ENCODE measurements around the gene ATP8A2. TPM values are rescaled to one million over a fixed set of nuclear protein-coding genes. Genes with fewer than 3 reads are reported as not detected.

The ATP8A2 gene
- total RNA-seq, 1 donor from 2014 or later: 1.9 TPM

GRCh38 chr13:25707726-25708125, 336.0 kb downstream of the ATP8A2 start:
- DNase-seq (no peak), ATAC-seq (no peak)
- no peak overlapping the region for H3K27ac ChIP-seq
- H3K4me1 ChIP-seq: peaks cover 12% of the 10 kb centered on the region
- no peaks in the 10 kb centered on the region for H3K9me3 ChIP-seq
- TF ChIP-seq, protein P1, sequence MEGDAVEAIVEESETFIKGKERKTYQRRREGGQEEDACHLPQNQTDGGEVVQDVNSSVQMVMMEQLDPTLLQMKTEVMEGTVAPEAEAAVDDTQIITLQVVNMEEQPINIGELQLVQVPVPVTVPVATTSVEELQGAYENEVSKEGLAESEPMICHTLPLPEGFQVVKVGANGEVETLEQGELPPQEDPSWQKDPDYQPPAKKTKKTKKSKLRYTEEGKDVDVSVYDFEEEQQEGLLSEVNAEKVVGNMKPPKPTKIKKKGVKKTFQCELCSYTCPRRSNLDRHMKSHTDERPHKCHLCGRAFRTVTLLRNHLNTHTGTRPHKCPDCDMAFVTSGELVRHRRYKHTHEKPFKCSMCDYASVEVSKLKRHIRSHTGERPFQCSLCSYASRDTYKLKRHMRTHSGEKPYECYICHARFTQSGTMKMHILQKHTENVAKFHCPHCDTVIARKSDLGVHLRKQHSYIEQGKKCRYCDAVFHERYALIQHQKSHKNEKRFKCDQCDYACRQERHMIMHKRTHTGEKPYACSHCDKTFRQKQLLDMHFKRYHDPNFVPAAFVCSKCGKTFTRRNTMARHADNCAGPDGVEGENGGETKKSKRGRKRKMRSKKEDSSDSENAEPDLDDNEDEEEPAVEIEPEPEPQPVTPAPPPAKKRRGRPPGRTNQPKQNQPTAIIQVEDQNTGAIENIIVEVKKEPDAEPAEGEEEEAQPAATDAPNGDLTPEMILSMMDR (IDR thresholded peaks at IDR 0.05): no peak
- no peak overlapping the region for H3K4me3 ChIP-seq
- intact Hi-C loops (cut with DNase I): no loop called here
- H3K36me3 ChIP-seq: no peaks in the 10 kb centered on the region
- no peaks in the 10 kb centered on the region for H3K27me3 ChIP-seq

DNA sequence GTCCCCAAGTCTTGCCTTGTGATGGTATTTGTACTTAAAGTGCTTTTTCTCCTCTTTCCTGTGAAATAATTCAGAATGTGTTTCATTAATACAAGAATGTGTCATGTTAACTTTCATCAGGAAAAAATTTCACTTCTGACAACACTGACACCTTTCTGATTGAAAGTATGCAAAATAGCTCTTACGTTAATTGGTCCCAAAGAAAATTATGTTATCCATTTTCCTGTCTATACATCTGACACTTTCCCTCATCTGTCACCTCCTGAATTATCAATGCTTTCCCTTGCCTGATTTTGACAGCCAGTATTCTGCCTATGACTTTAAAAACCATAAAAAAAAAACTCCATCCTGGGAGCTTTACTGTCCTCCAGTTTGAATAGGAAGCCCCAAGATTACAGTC, 336.5 kb downstream of the ATP8A2 start:
- Histone ChIP-seq H3K27me3 (no peaks in the 10 kb centered on the region), H3K36me3 (no peaks in the 10 kb centered on the region), H3K4me3 (no peak overlapping the region), H3K27ac (no peak overlapping the region), H3K4me1 (peaks cover 12% of the 10 kb centered on the region), H3K9me3 (no peaks in the 10 kb centered on the region)
- TF ChIP-seq, protein P1 (IDR thresholded peaks at IDR 0.05): no peak
- DNase-seq (no peak), ATAC-seq (no peak)
- intact Hi-C loops (cut with DNase I): no loop called here

GRCh38 chr13:25709088-25709487, 337.3 kb downstream of the ATP8A2 start:
- intact Hi-C loops (cut with DNase I): no loop called here
- TF ChIP-seq, protein P1 (IDR thresholded peaks at IDR 0.05): no peak
- peaks cover 12% of the 10 kb centered on the region for H3K4me1 ChIP-seq
- H3K36me3 ChIP-seq: no peaks in the 10 kb centered on the region
- H3K27me3 ChIP-seq: no peaks in the 10 kb centered on the region
- no peaks in the 10 kb centered on the region for H3K9me3 ChIP-seq
- no peak overlapping the region for H3K4me3 ChIP-seq
- no peak overlapping the region for H3K27ac ChIP-seq
- ATAC-seq (no peak), DNase-seq (no peak)

GRCh38 chr13:25715760-25716159, 344.0 kb downstream of the ATP8A2 start:
- TF ChIP-seq, protein P1 (IDR thresholded peaks at IDR 0.05): no peak
- Histone ChIP-seq H3K27ac (no peak overlapping the region), H3K27me3 (no peaks in the 10 kb centered on the region), H3K9me3 (no peaks in the 10 kb centered on the region), H3K4me3 (no peak overlapping the region), H3K4me1 (no peaks in the 10 kb centered on the region), H3K36me3 (no peaks in the 10 kb centered on the region)
- DNase-seq (no peak), ATAC-seq (no peak)
- intact Hi-C loops (cut with DNase I): no loop called here

- no peak for ATAC-seq
- TF ChIP-seq, protein P1 (IDR thresholded peaks at IDR 0.05): no peak
- H3K4me1 ChIP-seq: no peaks in the 10 kb centered on the region
- intact Hi-C loops (cut with DNase I): no loop called here
- H3K27ac ChIP-seq: no peak overlapping the region
- H3K9me3 ChIP-seq: no peaks in the 10 kb centered on the region
- no peak overlapping the region for H3K4me3 ChIP-seq
- H3K27me3 ChIP-seq: no peaks in the 10 kb centered on the region
- no peaks in the 10 kb centered on the region for H3K36me3 ChIP-seq
- DNase-seq: no peak
Observed at GRCh38 chr13:25717666-25718197, 346.0 kb downstream of the ATP8A2 start.

DNA sequence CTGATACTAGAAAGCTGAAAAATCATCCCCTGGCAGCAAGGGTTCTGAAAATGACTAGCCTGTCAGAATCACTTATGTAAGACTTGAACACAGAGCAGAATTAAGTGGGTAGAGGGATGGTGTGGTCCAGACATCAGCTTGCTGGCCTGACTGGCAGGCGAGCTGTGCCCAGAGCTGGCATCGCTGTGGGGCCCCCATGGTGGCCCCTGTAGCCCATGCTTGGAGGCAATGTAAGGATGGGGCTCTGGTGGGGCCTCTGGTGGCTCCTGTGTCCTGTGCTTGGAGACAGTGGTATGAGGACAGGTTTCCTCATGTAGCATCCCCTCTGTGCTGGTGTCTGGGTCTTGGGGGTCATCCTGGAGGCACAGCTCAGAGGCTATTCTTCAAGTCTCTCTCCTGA, 347.9 kb downstream of the ATP8A2 start:
- DNase-seq: no peak
- no peaks in the 10 kb centered on the region for H3K27me3 ChIP-seq
- H3K27ac ChIP-seq: no peak overlapping the region
- TF ChIP-seq, protein P1 (IDR thresholded peaks at IDR 0.05): no peak
- ATAC-seq: peak; percentile 29
- intact Hi-C loops (cut with DNase I): no loop called here
- no peaks in the 10 kb centered on the region for H3K9me3 ChIP-seq
- no peak overlapping the region for H3K4me3 ChIP-seq
- no peaks in the 10 kb centered on the region for H3K4me1 ChIP-seq
- no peaks in the 10 kb centered on the region for H3K36me3 ChIP-seq

Measured in upper lobe of right lung (tissue), 1 donor.